GM12872 (cell line): ENCODE data around the gene BAZ2B.

Source experiments
- TF ChIP-seq, protein P1 (sequence below): IDR thresholded peaks from 3 replicates; pipeline ENCODE4 v1.5.1; 2011; ENCODE audit warnings: low read depth, mild to moderate bottlenecking, low read length, moderate library complexity; ENCODE audit not compliant: insufficient read depth

The BAZ2B gene

GRCh38 chr2:159591221-159591620 is 25.1 kb downstream of the BAZ2B start:
- TF ChIP-seq, protein P1, sequence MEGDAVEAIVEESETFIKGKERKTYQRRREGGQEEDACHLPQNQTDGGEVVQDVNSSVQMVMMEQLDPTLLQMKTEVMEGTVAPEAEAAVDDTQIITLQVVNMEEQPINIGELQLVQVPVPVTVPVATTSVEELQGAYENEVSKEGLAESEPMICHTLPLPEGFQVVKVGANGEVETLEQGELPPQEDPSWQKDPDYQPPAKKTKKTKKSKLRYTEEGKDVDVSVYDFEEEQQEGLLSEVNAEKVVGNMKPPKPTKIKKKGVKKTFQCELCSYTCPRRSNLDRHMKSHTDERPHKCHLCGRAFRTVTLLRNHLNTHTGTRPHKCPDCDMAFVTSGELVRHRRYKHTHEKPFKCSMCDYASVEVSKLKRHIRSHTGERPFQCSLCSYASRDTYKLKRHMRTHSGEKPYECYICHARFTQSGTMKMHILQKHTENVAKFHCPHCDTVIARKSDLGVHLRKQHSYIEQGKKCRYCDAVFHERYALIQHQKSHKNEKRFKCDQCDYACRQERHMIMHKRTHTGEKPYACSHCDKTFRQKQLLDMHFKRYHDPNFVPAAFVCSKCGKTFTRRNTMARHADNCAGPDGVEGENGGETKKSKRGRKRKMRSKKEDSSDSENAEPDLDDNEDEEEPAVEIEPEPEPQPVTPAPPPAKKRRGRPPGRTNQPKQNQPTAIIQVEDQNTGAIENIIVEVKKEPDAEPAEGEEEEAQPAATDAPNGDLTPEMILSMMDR, result no peak

GRCh38 chr2:159589286-159589685 is 27.1 kb downstream of the BAZ2B start:
- TF ChIP-seq, protein P1, result no peak

DNA sequence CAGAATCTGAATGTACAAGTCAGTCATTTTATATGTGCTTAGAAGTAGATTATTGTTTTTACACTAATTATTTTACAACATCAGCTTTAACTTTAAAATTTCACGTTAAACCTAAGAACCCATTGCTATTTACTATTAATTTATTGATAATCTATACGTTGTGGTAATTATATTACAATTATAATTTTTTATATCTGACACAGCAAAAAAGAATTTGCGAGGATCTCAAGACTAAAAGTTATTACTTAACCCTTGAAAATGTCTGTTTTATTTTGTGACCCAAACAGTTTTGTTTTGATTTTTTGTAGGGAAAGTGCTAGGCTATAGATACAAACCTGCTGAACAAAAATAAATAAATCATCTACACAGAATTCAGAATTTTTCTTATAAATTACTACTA is 30.3 kb downstream of the BAZ2B start:
- TF ChIP-seq, protein P1, result no peak

DNA sequence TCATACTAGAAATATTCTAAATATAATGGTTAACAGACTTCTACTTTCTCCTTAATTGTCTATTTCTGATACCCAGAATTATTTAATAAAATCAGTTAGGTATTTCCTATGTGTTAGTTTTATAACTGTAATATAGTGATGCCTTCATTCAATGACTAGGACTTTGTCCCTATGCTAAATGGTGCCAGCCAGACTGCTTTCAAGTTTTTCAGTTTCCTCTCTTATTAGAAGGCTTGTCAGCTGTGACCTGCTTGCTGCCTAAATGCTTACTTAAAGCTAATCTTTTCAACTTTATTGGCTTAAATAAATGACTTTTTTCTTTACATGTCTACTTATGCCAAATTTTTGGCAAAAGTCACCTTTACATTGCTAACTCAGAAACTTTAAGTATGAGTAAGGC is 30.7 kb downstream of the BAZ2B start:
- TF ChIP-seq, protein P1, result no peak

- TF ChIP-seq, protein P1, result no peak
These were observed 31.6 kb downstream of the BAZ2B start for GRCh38 chr2:159584796-159585195.

GRCh38 chr2:159573846-159574606 is 42.3 kb downstream of the BAZ2B start:
- TF ChIP-seq, protein P1, result no peak

- TF ChIP-seq, protein P1, result no peak
These were observed 43.1 kb downstream of the BAZ2B start for GRCh38 chr2:159573294-159573693.

DNA sequence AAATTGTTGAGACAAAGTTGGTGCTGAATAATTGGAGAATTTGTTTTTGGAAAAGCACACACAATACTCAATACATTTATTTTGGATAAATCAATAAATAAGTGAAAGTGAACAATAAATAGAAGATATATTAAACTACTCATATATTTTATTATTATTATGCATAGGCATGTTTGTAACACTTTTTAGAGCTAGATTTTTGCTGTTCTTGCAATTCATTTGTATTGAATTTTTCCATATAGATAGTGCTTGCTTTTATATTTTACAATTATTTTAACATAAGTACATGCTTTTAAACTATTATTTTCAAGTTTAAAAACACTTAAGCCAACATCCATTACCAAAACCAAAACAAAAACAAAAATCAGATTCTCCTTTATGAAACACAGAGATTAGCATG is 43.9 kb downstream of the BAZ2B start:
- TF ChIP-seq, protein P1, result no peak
